Spleen (tissue), 11 donors: ENCODE results near the gene ST6GALNAC3. TPM values are rescaled to one million over a fixed set of nuclear protein-coding genes. Genes with fewer than 3 reads are reported as not detected.

Experiments
- DNase-seq: peaks from one replicate; pipeline ENCODE4 v3.0.0-alpha.2; 2020
- H3K27ac ChIP-seq, 8 donors: fragments of 200-600 bp; sonication (generic) in 7 of 8; 1 replicate in 4 of 8; 2 replicates in 4 of 8; pipeline versions ENCODE4 v1.5.0 to v1.8.0; 2016 to 2021; ENCODE audit warnings: inconsistent platforms in 4 of 8, mild to moderate bottlenecking in 4 of 8, moderate library complexity in 1 of 8
- H3K27me3 ChIP-seq, 7 donors: fragments of 200-600 bp; sonication (generic) in 6 of 7; replicated peaks in 1 of 7; 1 replicate in 4 of 7; 2 replicates in 3 of 7; pipeline versions ENCODE4 v1.5.0 to v1.8.0; 2016 to 2021; ENCODE audit warnings: inconsistent platforms in 3 of 7, mild to moderate bottlenecking in 1 of 7
- H3K36me3 ChIP-seq, 6 donors: fragments of 200-600 bp; sonication (generic) in 5 of 6; 1 replicate in 4 of 6; 2 replicates in 2 of 6; pipeline versions ENCODE4 v1.5.0 to v1.8.0; 2016 to 2021; ENCODE audit warnings: inconsistent platforms in 2 of 6
- H3K4me1 ChIP-seq, 6 donors: fragments of 200-600 bp; sonication (generic) in 5 of 6; 1 replicate in 3 of 6; 2 replicates in 3 of 6; pipeline versions ENCODE4 v1.5.0 to v1.8.0; 2016 to 2021; ENCODE audit warnings: inconsistent platforms in 3 of 6
- H3K4me3 ChIP-seq, 8 donors: fragments of 200-600 bp; sonication (generic) in 7 of 8; 1 replicate in 4 of 8; 2 replicates in 4 of 8; pipeline versions ENCODE4 v1.5.0 to v1.8.0; 2016 to 2021; ENCODE audit warnings: inconsistent platforms in 4 of 8, mild to moderate bottlenecking in 4 of 8, moderate library complexity in 2 of 8
- H3K9me3 ChIP-seq, 8 donors: fragments of 200-600 bp; sonication (generic) in 7 of 8; 1 replicate in 4 of 8; 2 replicates in 4 of 8; pipeline versions ENCODE4 v1.5.0 to v1.8.0; 2016 to 2021; ENCODE audit warnings: inconsistent platforms in 4 of 8
- POLR2A ChIP-seq, 3 donors: fragments of 450-650 bp; IDR thresholded peaks; one replicate each; pipeline ENCODE4 v1.5.1; 2017; ENCODE audit warnings: antibody characterized with exemption in 3 of 3, mild to moderate bottlenecking in 1 of 3
- POLR2AphosphoS5 ChIP-seq, 3 donors: sonication (generic); formaldehyde crosslinking; IDR thresholded peaks; one replicate each; pipeline ENCODE4 v1.5.1; 2017; ENCODE audit warnings: antibody characterized with exemption in 3 of 3
- WGBS, 5 donors: extraction: QIAGEN DNeasy Blood & Tissue Kit in 3 of 5; methylation state at CpG; one replicate each; pipeline versions ENCODE4 v1.1.5 to v1.1.7; 2013 to 2018; 5-methylcytosine and 5-hydroxymethylcytosine counted together
- intact Hi-C: fragments of 100-400 bp; cut with DNase I; formaldehyde crosslinking; loops from one replicate; pipeline ENCODE4 v1.15.0; 2023; ENCODE audit warnings: low total_unique reads
- polyA plus RNA-seq, 3 donors: library from polyadenylated mRNA; stranded (reverse); fragments of 200-250 nt; gene quantifications; one replicate each; pipeline ENCODE4 v1.2.1, GENCODE V29; 2013
- total RNA-seq, 7 donors: library from RNA; depleted of rRNA in 3 of 7; stranded (reverse); fragments of >200 nt in 3 of 7; fragmentation: NEBNext Ultra II Directional in 4 of 7; extraction: Animal tissue kit (Norgen Biotek cat#: 25700) in 4 of 7; gene quantifications; one replicate each; pipeline versions ENCODE4 v1.1.0 to v1.2.1, GENCODE V29; 2016 to 2021
- TF ChIP-seq, protein P1 (sequence below), 11 experiments: fragments of 200-600 bp in 7 of 11; fragments of 450-650 bp in 4 of 11; sonication (generic) in 4 of 11; IDR thresholded peaks in 8 of 11; conservative IDR thresholded peaks in 3 of 11; 1 replicate in 7 of 11; 2 replicates in 4 of 11; pipeline versions ENCODE4 v1.4.0 to v1.8.0; 2016 to 2021; ENCODE audit warnings: antibody characterized with exemption in 11 of 11, inconsistent platforms in 4 of 11, mild to moderate bottlenecking in 1 of 11
- donor health status: healthy with polysubstance abuse.
- donor health status: DM: no; HTN: no; CAD: no; lungs with moderate emphysema.
- donor health status: DM: no; HTN: no; CAD: no.
- donor health status: Bipolar disorder and iron deficiency.
- donor health status: healthy.
- donor health status: DM: no; HTN: no; CAD: no.
- donor health status: DM: yes; HTN: yes; CAD: no.

ST6GALNAC3 gene
- total and polyA plus RNA-seq, 10 donors: 0.93 to 24.7 (median 10.1) TPM

DNA sequence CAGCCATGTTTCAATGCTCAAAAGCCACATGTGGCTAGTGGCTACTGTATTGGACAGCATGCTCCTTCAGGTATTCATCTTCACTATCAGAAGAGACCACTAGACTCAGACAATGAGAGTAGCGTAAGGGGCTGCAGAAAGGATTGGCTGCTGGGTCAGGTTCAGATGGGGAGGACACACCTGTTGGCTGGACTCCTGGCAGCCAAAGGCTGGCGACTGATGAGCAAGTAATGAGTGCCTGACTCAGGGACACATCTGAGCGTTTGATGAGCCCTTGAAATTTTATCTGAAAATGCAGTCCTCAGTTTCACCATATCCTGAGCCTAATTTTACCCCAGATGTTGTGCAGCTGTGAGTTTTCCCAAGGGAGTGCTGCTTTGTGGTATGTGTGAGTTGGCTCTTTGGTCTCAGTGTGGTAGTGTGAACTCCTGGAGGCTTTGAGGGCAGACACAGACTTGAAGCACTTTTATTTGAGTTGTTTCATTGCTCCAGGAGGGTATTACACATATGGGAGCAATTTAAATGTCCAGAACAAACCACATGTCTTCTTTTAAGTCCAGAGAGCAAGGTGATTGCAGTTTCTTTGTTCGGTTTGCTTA is 9.6 kb downstream of the ST6GALNAC3 start:
- no peaks in the 10 kb centered on the region for H3K9me3 ChIP-seq
- H3K36me3 ChIP-seq: no peaks in the 10 kb centered on the region
- H3K27ac ChIP-seq: no peak overlapping the region
- WGBS, 5 donors: 75 to 90% (median 80%) methylated on average over 3 to 4 of the region's 4 CpGs
- TF ChIP-seq POLR2AphosphoS5 (IDR thresholded peaks at IDR 0.05) (no peak), POLR2A (IDR thresholded peaks at IDR 0.05) (no peak)
- TF ChIP-seq, protein P1, sequence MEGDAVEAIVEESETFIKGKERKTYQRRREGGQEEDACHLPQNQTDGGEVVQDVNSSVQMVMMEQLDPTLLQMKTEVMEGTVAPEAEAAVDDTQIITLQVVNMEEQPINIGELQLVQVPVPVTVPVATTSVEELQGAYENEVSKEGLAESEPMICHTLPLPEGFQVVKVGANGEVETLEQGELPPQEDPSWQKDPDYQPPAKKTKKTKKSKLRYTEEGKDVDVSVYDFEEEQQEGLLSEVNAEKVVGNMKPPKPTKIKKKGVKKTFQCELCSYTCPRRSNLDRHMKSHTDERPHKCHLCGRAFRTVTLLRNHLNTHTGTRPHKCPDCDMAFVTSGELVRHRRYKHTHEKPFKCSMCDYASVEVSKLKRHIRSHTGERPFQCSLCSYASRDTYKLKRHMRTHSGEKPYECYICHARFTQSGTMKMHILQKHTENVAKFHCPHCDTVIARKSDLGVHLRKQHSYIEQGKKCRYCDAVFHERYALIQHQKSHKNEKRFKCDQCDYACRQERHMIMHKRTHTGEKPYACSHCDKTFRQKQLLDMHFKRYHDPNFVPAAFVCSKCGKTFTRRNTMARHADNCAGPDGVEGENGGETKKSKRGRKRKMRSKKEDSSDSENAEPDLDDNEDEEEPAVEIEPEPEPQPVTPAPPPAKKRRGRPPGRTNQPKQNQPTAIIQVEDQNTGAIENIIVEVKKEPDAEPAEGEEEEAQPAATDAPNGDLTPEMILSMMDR (IDR thresholded peaks at IDR 0.05 in 8 of 11, conservative IDR thresholded peaks at IDR 0.05 in 3 of 11): no peak
- no peak for DNase-seq
- H3K4me3 ChIP-seq: no peak overlapping the region
- no peaks in the 10 kb centered on the region for H3K27me3 ChIP-seq
- intact Hi-C loops: no loop called here
- peaks cover 0 to 15% (median 0%) of the 10 kb centered on the region in 6 donors for H3K4me1 ChIP-seq

DNA sequence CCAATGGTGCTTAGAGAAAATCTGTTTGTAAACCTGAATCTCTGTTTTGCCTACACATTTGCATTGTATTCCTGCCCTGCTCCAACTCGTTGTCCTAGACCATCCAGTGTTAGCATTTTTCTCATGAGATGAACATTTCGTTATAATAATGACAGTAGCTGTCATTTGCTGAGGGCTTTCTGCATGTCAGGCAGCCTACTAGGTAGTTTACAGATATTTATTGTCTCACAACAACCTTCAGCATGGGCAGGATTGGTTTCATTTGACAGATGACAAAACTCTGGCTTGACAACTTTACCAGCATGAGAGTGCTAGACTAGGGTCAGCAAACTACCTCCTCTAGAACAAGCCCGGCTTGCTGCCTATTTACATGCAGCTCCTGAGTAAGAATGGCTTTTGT is 10.1 kb downstream of the ST6GALNAC3 start:
- Histone ChIP-seq H3K27me3 (no peaks in the 10 kb centered on the region), H3K36me3 (no peaks in the 10 kb centered on the region), H3K4me3 (no peak overlapping the region), H3K27ac (no peak overlapping the region), H3K4me1 (peaks cover 0 to 15% (median 0%) of the 10 kb centered on the region in 6 donors), H3K9me3 (no peaks in the 10 kb centered on the region)
- intact Hi-C loops: no loop called here
- no peak for DNase-seq
- 71 to 91% (median 82%) methylated on average over 3 of the region's 3 CpGs for WGBS, 5 donors
- no peak for TF ChIP-seq POLR2A (IDR thresholded peaks at IDR 0.05)
- no peak for TF ChIP-seq POLR2AphosphoS5 (IDR thresholded peaks at IDR 0.05)
- TF ChIP-seq, protein P1 (IDR thresholded peaks at IDR 0.05 in 8 of 11, conservative IDR thresholded peaks at IDR 0.05 in 3 of 11): no peak

DNA sequence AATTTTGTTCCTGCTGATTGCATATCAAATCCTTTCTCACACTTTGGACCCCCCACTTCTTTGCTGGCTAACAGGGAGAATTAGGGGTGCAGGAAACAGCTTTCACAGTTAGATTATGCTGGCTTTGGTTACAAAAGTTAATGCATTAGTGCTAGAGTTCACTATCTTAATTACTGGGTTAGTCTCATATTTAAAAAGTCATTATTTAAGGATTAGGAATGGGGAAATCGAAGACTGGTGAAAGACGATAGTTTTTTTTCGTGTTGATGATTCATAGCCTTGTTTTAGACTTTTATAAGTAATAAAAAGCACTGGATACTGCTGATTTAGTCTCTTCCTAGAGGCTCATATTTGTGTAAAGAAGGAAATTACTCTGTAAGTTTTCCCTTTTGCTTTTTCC is 11.6 kb downstream of the ST6GALNAC3 start:
- Histone ChIP-seq H3K27ac (no peak overlapping the region), H3K4me1 (peaks cover 0 to 11% (median 0%) of the 10 kb centered on the region in 6 donors), H3K27me3 (no peaks in the 10 kb centered on the region), H3K36me3 (no peaks in the 10 kb centered on the region), H3K9me3 (no peaks in the 10 kb centered on the region), H3K4me3 (no peak overlapping the region)
- intact Hi-C loops: no loop called here
- WGBS, 5 donors: 85 to 94% (median 88%) methylated on average over 3 of the region's 3 CpGs
- no peak for DNase-seq
- TF ChIP-seq POLR2A (IDR thresholded peaks at IDR 0.05) (no peak), POLR2AphosphoS5 (IDR thresholded peaks at IDR 0.05) (no peak)
- TF ChIP-seq, protein P1 (IDR thresholded peaks at IDR 0.05 in 8 of 11, conservative IDR thresholded peaks at IDR 0.05 in 3 of 11): no peak

DNA sequence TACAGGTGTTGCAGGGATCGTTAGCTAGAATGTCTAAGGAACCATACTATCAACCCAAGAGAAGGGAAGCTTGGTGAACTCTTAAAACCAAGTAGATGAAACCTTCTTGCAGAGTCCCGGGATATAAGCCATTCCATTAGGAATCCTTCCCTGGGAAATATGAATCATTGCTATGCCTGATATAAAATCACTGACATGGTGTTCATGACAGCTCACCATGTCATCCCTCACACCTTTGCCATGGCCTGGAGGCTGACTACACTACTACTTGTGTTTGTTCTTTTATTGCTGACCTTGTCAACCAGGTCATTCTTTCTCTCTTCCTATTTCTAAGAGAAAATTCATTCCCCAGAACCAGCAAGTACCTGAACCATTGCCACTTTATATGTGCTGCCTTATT is 12.1 kb downstream of the ST6GALNAC3 start:
- no peak overlapping the region for H3K4me3 ChIP-seq
- no peak for DNase-seq
- TF ChIP-seq, protein P1 (IDR thresholded peaks at IDR 0.05 in 8 of 11, conservative IDR thresholded peaks at IDR 0.05 in 3 of 11): no peak
- no peak for TF ChIP-seq POLR2A (IDR thresholded peaks at IDR 0.05)
- no peak for TF ChIP-seq POLR2AphosphoS5 (IDR thresholded peaks at IDR 0.05)
- H3K36me3 ChIP-seq: no peaks in the 10 kb centered on the region
- WGBS, 5 donors: 92 to 95% (median 94%) methylated on average over 2 of the region's 2 CpGs
- no peaks in the 10 kb centered on the region for H3K9me3 ChIP-seq
- H3K4me1 ChIP-seq: peaks cover 0 to 11% (median 0%) of the 10 kb centered on the region in 6 donors
- intact Hi-C loops: no loop called here
- H3K27ac ChIP-seq: no peak overlapping the region
- no peaks in the 10 kb centered on the region for H3K27me3 ChIP-seq
